ENCODE measurements around the gene CORO2A. TPM values are rescaled to one million over a fixed set of nuclear protein-coding genes. Genes with fewer than 3 reads are reported as not detected.

CORO2A gene
- total and polyA plus RNA-seq, 9 donors = 0.13 to 3.7 (median 1.2) TPM

GRCh38 chr9:98231770-98232478, 39.5 kb upstream of the CORO2A start:
- DNase-seq = no peak
- 73 to 85% (median 81%) methylated on average over 6 of the region's 6 CpGs for WGBS, 3 donors
- Histone ChIP-seq H3K4me1 (ENCODE audit: insufficient read depth) (no peaks in the 10 kb centered on the region), H3K9me3 (no peaks in the 10 kb centered on the region), H3K27me3 (no peaks in the 10 kb centered on the region), H3K27ac (no peak overlapping the region), H3K4me3 (no peak overlapping the region), H3K36me3 (no peaks in the 10 kb centered on the region)
- TF ChIP-seq POLR2A (IDR thresholded peaks at IDR 0.05) (no peak), CTCF (IDR thresholded peaks at IDR 0.05) (no peak), EP300 (IDR thresholded peaks at IDR 0.05) (no peak)
- intact Hi-C loops (cut with DNase I) = no loop called here

GRCh38 chr9:98230789-98231188, 38.4 kb upstream of the CORO2A start:
- intact Hi-C loops (cut with DNase I) = no loop called here
- no peaks in the 10 kb centered on the region for H3K9me3 ChIP-seq
- no peak overlapping the region for H3K4me3 ChIP-seq
- TF ChIP-seq POLR2A (IDR thresholded peaks at IDR 0.05) = no peak
- no peak for TF ChIP-seq CTCF (IDR thresholded peaks at IDR 0.05)
- TF ChIP-seq EP300 (IDR thresholded peaks at IDR 0.05) = no peak
- H3K27me3 ChIP-seq = no peaks in the 10 kb centered on the region
- 95% methylated on average over 6 of the region's 6 CpGs for WGBS, 3 donors
- no peak overlapping the region for H3K27ac ChIP-seq
- DNase-seq = no peak
- H3K36me3 ChIP-seq = no peaks in the 10 kb centered on the region
- H3K4me1 ChIP-seq (ENCODE audit: insufficient read depth) = no peaks in the 10 kb centered on the region

DNA sequence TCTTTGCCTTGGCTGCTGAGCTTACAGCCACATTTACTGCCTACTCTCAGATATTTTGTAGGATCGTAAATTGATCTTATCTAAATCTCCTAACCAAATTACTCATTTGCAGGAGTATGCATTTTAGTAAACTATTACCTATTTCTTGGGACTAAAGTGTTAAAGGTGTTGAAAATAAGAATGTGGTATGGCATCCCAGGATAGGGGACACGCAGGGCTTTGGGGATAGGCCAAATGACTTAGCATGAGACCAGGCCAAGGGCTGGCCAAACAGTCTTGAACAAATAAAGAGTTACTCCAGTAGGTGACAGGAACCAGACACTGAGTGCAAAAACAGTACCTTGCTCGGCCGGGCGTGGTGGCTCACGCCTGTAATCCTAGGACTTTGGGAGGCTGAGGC, 37.9 kb upstream of the CORO2A start:
- intact Hi-C loops (cut with DNase I) = no loop called here
- Histone ChIP-seq H3K27ac (no peak overlapping the region), H3K36me3 (no peaks in the 10 kb centered on the region), H3K9me3 (no peaks in the 10 kb centered on the region), H3K4me3 (no peak overlapping the region), H3K27me3 (no peaks in the 10 kb centered on the region), H3K4me1 (ENCODE audit: insufficient read depth) (no peaks in the 10 kb centered on the region)
- TF ChIP-seq EP300 (IDR thresholded peaks at IDR 0.05) (no peak), POLR2A (IDR thresholded peaks at IDR 0.05) (no peak), CTCF (IDR thresholded peaks at IDR 0.05) (no peak)
- 85 to 96% (median 95%) methylated on average over 6 of the region's 6 CpGs for WGBS, 3 donors
- no peak for DNase-seq

- Histone ChIP-seq H3K27ac (no peak overlapping the region), H3K36me3 (no peaks in the 10 kb centered on the region), H3K27me3 (no peaks in the 10 kb centered on the region), H3K9me3 (no peaks in the 10 kb centered on the region), H3K4me3 (no peak overlapping the region), H3K4me1 (ENCODE audit: insufficient read depth) (no peaks in the 10 kb centered on the region)
- no peak for DNase-seq
- WGBS, 3 donors = 87 to 89% (median 88%) methylated on average over 3 of the region's 3 CpGs
- intact Hi-C loops (cut with DNase I) = no loop called here
- no peak for TF ChIP-seq EP300 (IDR thresholded peaks at IDR 0.05)
- no peak for TF ChIP-seq CTCF (IDR thresholded peaks at IDR 0.05)
- TF ChIP-seq POLR2A (IDR thresholded peaks at IDR 0.05) = no peak
Measured at GRCh38 chr9:98229620-98230019, 37.2 kb upstream of the CORO2A start.

Data from ovary (tissue), 9 donors.